GM12891 (cell line): Measurements from ENCODE around the gene UBR1.
"Not testable (repeated sequence)": the region's sequence is repeated elsewhere in the genome, so short reads cannot be mapped to it uniquely, and the experiment has no call there.

ENCODE experiments used
- DNase-seq: peaks from one replicate; pipeline ENCODE4 v3.0.0; 2011; ENCODE audit warnings: low spot score; ENCODE audit not compliant: insufficient read length
- FAIRE-seq: peaks from 2 replicates; lab custom pipeline; 2011; peaks lifted over from hg19 to GRCh38; lab: Jason Lieb, UNC
- PAX5 ChIP-seq: IDR thresholded peaks from 2 replicates; pipeline ENCODE4 v1.6.1; 2011; ENCODE audit warnings: low read length, moderate library complexity, mild to moderate bottlenecking; ENCODE audit not compliant: insufficient read depth, severe bottlenecking
- POLR2A ChIP-seq: IDR thresholded peaks from 2 replicates; pipeline ENCODE4 v1.6.1; 2011; ENCODE audit warnings: low read depth, low read length, control low read depth
- POLR2AphosphoS5 ChIP-seq: IDR thresholded peaks from 2 replicates; pipeline ENCODE4 v1.6.1; 2011; ENCODE audit warnings: low read depth, low read length, control low read depth
- POU2F2 ChIP-seq: IDR thresholded peaks from 2 replicates; pipeline ENCODE4 v1.6.1; 2011; ENCODE audit warnings: low read depth, mild to moderate bottlenecking, control low read depth, low read length, moderate library complexity
- SPI1 ChIP-seq: IDR thresholded peaks from 2 replicates; pipeline ENCODE4 v1.6.1; 2011; ENCODE audit warnings: low read depth, low read length, control low read depth
- TAF1 ChIP-seq: IDR thresholded peaks from 2 replicates; pipeline ENCODE4 v1.6.1; 2011; ENCODE audit warnings: low read depth, low read length, control low read depth

Gene UBR1

DNA sequence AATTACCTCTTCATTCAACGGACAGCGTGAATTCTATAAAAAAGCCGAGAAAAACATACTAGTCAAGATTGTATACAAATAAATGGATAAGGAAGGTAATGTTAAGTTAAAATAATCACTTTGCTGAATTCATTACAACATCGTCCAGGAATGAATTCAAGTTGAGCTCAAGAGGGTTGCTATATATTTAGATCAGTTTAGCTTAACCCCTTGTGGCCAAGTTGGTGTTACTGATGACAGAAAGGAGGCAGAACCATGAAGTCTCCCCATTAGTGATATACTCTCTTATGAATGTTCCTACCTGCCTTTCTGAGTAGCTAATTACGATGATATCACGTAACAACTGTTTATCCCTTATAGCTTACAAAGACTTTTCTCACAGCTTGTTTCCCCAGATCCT, 34.9 kb downstream of the UBR1 start:
- TF ChIP-seq POU2F2 (no peak), PAX5 (no peak), POLR2AphosphoS5 (no peak), SPI1 (no peak), POLR2A (no peak), TAF1 (no peak)
- DNase-seq (no peak), FAIRE-seq (peak; percentile 35)

GRCh38 chr15:43070249-43070648, 35.6 kb downstream of the UBR1 start:
- TF ChIP-seq POU2F2 (no peak), POLR2AphosphoS5 (no peak), PAX5 (no peak), SPI1 (no peak), TAF1 (no peak), POLR2A (no peak)
- FAIRE-seq = no peak
- no peak for DNase-seq

DNA sequence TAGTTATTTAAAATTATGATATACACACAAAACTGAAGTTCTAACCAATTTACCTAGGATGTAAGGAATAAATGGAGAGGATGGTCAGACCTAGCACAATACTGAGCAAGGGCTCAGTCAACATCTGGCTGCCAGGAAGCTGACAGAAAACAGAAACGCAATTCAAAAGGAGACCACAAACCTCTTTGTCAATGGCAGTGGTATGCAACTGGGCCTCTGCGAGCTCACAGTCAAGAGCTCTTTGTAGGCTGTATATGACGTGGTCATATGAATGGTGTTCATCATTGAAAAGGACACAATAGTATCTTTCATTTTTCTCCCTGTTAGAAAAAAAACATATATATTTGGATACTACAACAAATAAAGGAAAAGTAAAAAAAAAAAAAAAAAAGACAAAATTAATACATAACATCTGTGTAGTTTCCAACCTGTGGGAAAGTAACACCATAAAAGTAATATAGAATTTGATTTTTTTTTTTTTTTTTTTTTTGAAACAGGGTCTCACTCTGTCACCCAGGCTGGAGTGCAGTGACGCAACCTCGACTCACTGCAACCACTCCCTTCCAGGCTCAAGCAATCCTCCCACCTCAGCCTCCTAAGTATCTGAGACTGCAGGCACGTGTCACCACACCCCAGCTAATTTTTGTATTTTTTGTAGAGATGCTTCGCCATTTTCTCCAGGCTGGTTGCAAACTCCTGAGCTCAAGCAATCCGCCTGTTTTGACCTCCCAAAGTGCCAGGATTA, 37.9 kb downstream of the UBR1 start:
- no peak for TF ChIP-seq SPI1
- TF ChIP-seq PAX5 = no peak
- TF ChIP-seq POLR2A = no peak
- no peak for TF ChIP-seq TAF1
- TF ChIP-seq POU2F2 = no peak
- TF ChIP-seq POLR2AphosphoS5 = no peak
- no peak for FAIRE-seq
- no peak for DNase-seq

GRCh38 chr15:43056696-43057095, 49.1 kb downstream of the UBR1 start:
- no peak for TF ChIP-seq TAF1
- TF ChIP-seq PAX5 = no peak
- no peak for TF ChIP-seq POU2F2
- no peak for TF ChIP-seq POLR2A
- no peak for TF ChIP-seq SPI1
- no peak for TF ChIP-seq POLR2AphosphoS5
- DNase-seq (no peak), FAIRE-seq (no peak)

GRCh38 chr15:43052860-43053259, 53.0 kb downstream of the UBR1 start:
- TF ChIP-seq POU2F2 (no peak), POLR2A (no peak), SPI1 (no peak), TAF1 (no peak), PAX5 (no peak), POLR2AphosphoS5 (no peak)

DNA sequence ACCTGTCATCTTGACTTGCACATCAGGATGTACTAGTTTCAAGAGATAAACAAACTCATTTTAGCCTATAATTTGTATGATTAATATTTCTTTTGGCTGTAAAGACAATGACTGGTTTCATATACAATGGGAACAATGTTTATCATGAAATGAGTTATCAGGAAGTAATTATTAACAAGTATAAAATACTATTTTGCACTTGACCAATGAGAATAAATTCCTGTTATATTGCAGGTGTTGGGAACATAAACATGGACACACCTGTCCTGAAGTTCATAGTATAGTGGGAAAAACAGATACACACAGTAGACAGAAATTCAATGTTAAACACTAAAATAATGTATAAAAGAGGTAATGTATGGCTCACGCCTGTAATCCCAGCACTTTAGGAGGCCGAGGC, 56.9 kb downstream of the UBR1 start:
- DNase-seq (no peak), FAIRE-seq (no peak)
- TF ChIP-seq SPI1 (no peak), POLR2A (no peak), POLR2AphosphoS5 (no peak), POU2F2 (no peak), TAF1 (no peak), PAX5 (no peak)

More at GRCh38 chr15:43052860-43053259, 53.0 kb downstream of the UBR1 start:
- peak; percentile 66 for FAIRE-seq
- DNase-seq = no peak

DNA sequence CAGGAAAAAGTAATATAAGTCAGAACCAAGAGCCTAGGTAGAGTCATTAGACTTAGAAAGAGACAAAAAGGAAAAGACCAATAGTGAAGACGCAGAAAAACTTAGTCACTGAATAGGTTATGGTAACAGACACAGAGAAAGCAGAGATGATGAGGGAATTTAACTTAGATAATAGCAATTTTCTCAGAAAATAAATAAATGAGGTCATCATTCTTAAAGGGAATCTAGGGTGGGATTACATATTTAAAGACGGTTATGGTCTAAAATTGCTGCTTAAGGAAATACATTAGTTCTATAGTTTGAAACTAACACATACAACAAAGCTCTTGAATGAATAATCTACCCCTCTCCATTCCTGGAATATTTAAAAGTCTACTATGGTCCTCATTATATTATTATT, 59.4 kb downstream of the UBR1 start:
- FAIRE-seq = no peak
- TF ChIP-seq POU2F2 (no peak), PAX5 (no peak), TAF1 (no peak), SPI1 (no peak), POLR2AphosphoS5 (no peak), POLR2A (no peak)
- DNase-seq = no peak

DNA sequence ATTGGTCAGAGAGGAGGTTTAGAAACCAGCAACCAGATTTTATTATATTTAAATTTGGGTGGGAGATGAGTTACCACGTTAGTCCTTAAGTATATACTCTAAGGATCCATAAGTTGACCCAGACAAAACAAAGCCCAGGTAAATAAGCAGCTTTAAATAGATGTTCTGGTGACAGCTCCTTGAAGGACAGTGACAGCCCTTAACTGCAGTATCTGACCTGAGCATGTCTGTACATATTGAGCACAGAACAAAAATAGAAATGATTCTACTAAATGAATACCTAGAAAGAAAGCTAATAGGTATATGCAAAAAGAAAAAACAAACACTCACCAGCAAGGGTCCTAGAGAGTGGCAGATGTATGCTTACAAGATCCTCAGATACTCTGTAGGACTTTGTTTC, 63.0 kb downstream of the UBR1 start:
- DNase-seq (no peak), FAIRE-seq (no peak)
- TF ChIP-seq PAX5 (no peak), TAF1 (no peak), POU2F2 (no peak), POLR2A (no peak), POLR2AphosphoS5 (no peak), SPI1 (no peak)

- not testable (repeated sequence) for FAIRE-seq, DNase-seq
Observed at GRCh38 chr15:43041085-43041484, 64.8 kb downstream of the UBR1 start.

GRCh38 chr15:43035240-43035639, 70.6 kb downstream of the UBR1 start:
- DNase-seq, FAIRE-seq: not testable (repeated sequence)
